Articular chondrocyte of knee joint (primary cell): ENCODE measurements around the gene CUL5. TPM values are rescaled to one million over a fixed set of nuclear protein-coding genes. Genes with fewer than 3 reads are reported as not detected.

Experiments
- small RNA-seq: library from RNA; depleted of rRNA; stranded (forward); fragments of <200 nt; gene quantifications from one replicate; pipeline ENCODE3, GENCODE V24; 2012
- total RNA-seq: library from RNA; depleted of rRNA; stranded (reverse); fragments of >200 nt; gene quantifications from 2 replicates; pipeline ENCODE4 v1.2.3, GENCODE V29; 2012

CUL5 gene
- total RNA-seq = 48.8 and 52.5 TPM in 2 replicates

GRCh38 chr11:108008656-108009496 lies at the start of gene CUL5:
Gene CUL5 (plus strand): TSS chr11:108008898. CDS start chr11:108009349, 451 bp downstream.

GRCh38 chr11:108121274-108122155 lies 112.8 kb downstream of the CUL5 start, which contains the start of gene ACAT1:
Gene ACAT1 (plus strand): TSS chr11:108121567. CDS start chr11:108121607, 40 bp downstream.

Small RNAs within 50 kb of the gene (small RNA-seq; reads per million reads assigned to genes)
- not detected for gene RF00019

Other genes with a start within 250 kb of the CUL5 start
- gene SLC35F2, start 150.1 kb upstream of the CUL5 start, total RNA-seq = 1.8 and 3.9 TPM in 2 replicates
- gene RAB39A, start 80.5 kb upstream of the CUL5 start, total RNA-seq = not detected in 2 replicates
- 102 and 106 TPM in 2 replicates for gene ACAT1, start 112.7 kb downstream of the CUL5 start, total RNA-seq
- gene NPAT, start 213.7 kb downstream of the CUL5 start, total RNA-seq = 22.7 and 28.9 TPM in 2 replicates
- 125 and 153 TPM in 2 replicates for gene ATM, start 214.2 kb downstream of the CUL5 start, total RNA-seq